ENCODE measurements around the gene SFT2D3.
"Not testable (repeated sequence)": the region's sequence is repeated elsewhere in the genome, so short reads cannot be mapped to it uniquely, and the experiment has no call there.

SFT2D3 gene

GRCh38 chr2:127712999-127713398 is 11.7 kb downstream of the SFT2D3 start:
- no peak for DNase-seq

GRCh38 chr2:127713562-127713961 is 12.3 kb downstream of the SFT2D3 start:
- no peak for DNase-seq

- DNase-seq, result no peak
Measured at GRCh38 chr2:127715778-127716449, 14.6 kb downstream of the SFT2D3 start.

- DNase-seq, result no peak
Measured at GRCh38 chr2:127718271-127718670, 17.0 kb downstream of the SFT2D3 start.

- DNase-seq, result no peak
Measured at GRCh38 chr2:127719301-127720218, 18.3 kb downstream of the SFT2D3 start.

GRCh38 chr2:127721311-127721977 is 20.1 kb downstream of the SFT2D3 start:
- no peak for DNase-seq

- no peak for DNase-seq
Measured at GRCh38 chr2:127721978-127722355, 20.7 kb downstream of the SFT2D3 start.

GRCh38 chr2:127722807-127723206 is 21.5 kb downstream of the SFT2D3 start:
- no peak for DNase-seq

GRCh38 chr2:127726158-127726880 is 25.0 kb downstream of the SFT2D3 start:
- DNase-seq, result no peak

GRCh38 chr2:127733113-127733815 is 32.0 kb downstream of the SFT2D3 start:
- no peak for DNase-seq

GRCh38 chr2:127733816-127734537 is 32.7 kb downstream of the SFT2D3 start:
- no peak for DNase-seq

GRCh38 chr2:127735044-127735443 is 33.7 kb downstream of the SFT2D3 start:
- no peak for DNase-seq

GRCh38 chr2:127735537-127736399 is 34.5 kb downstream of the SFT2D3 start:
- no peak for DNase-seq

- no peak for DNase-seq
Measured at GRCh38 chr2:127737892-127738291, 36.6 kb downstream of the SFT2D3 start.

- DNase-seq, result no peak
Measured at GRCh38 chr2:127739800-127740199, 38.5 kb downstream of the SFT2D3 start.

- DNase-seq, result no peak
Measured at GRCh38 chr2:127740665-127741288, 39.5 kb downstream of the SFT2D3 start.

- no peak for DNase-seq
Measured at GRCh38 chr2:127743477-127744026, 42.3 kb downstream of the SFT2D3 start.

- no peak for DNase-seq
Measured at GRCh38 chr2:127747621-127748020, 46.3 kb downstream of the SFT2D3 start.

- DNase-seq, result not testable (repeated sequence)
Measured at GRCh38 chr2:127749537-127749936, 48.2 kb downstream of the SFT2D3 start.

- no peak for DNase-seq
Measured at GRCh38 chr2:127753374-127753773, 52.1 kb downstream of the SFT2D3 start.
